Fibroblast of lung (primary cell): ENCODE results near the gene OR12D1. TPM values are rescaled to one million over a fixed set of nuclear protein-coding genes. Genes with fewer than 3 reads are reported as not detected.

Experiments
- DNase-seq, 2 donors: peaks; one replicate each; pipeline versions ENCODE4 v3.0.0 to v3.0.0-alpha.2; 2010; ENCODE audit warnings: low read depth in 2 of 2
- H2AFZ ChIP-seq: 2 replicates; pipeline ENCODE4 v1.5.1; 2012; ENCODE audit warnings: low read length, control low read depth, inconsistent platforms
- H3K27ac ChIP-seq: 2 replicates; pipeline ENCODE4 v1.5.1; 2011; ENCODE audit warnings: low read length, control low read depth; ENCODE audit not compliant: insufficient read depth
- H3K27me3 ChIP-seq: 2 replicates; pipeline ENCODE4 v1.5.1; 2011; ENCODE audit warnings: mild to moderate bottlenecking, low read length; ENCODE audit not compliant: control insufficient read depth, insufficient read depth
- H3K36me3 ChIP-seq: 2 replicates; pipeline ENCODE4 v1.5.1; 2011; ENCODE audit warnings: low read length; ENCODE audit not compliant: control insufficient read depth, insufficient read depth
- H3K4me1 ChIP-seq: 2 replicates; pipeline ENCODE4 v1.5.1; 2011; ENCODE audit warnings: low read length; ENCODE audit not compliant: control insufficient read depth, insufficient read depth; ENCODE audit errors: extremely low read depth
- H3K4me2 ChIP-seq: 2 replicates; pipeline ENCODE4 v1.5.1; 2011; ENCODE audit warnings: low read length, control low read depth; ENCODE audit not compliant: insufficient read depth; ENCODE audit errors: extremely low read depth
- H3K4me3 ChIP-seq, 4 experiments: fragments of 200-600 bp in 1 of 4; sonication (generic) in 1 of 4; replicated peaks in 1 of 4; 2 replicates each; pipeline ENCODE4 v1.5.1; 2011 to 2016; ENCODE audit warnings: low read length in 4 of 4, low read depth in 3 of 4, mild to moderate bottlenecking in 3 of 4, control low read depth in 2 of 4, inconsistent platforms in 1 of 4, mixed read lengths in 1 of 4; ENCODE audit not compliant: insufficient read depth in 1 of 4; ENCODE audit errors: control extremely low read depth in 1 of 4
- H3K79me2 ChIP-seq: 2 replicates; pipeline ENCODE4 v1.5.1; 2012; ENCODE audit warnings: mild to moderate bottlenecking, low read length, inconsistent platforms; ENCODE audit not compliant: control insufficient read depth, insufficient read depth
- H3K9ac ChIP-seq: 2 replicates; pipeline ENCODE4 v1.5.1; 2011; ENCODE audit warnings: mild to moderate bottlenecking, low read length, control low read depth; ENCODE audit not compliant: insufficient read depth
- H3K9me3 ChIP-seq: 2 replicates; pipeline ENCODE4 v1.5.1; 2012; ENCODE audit warnings: low read depth, low read length; ENCODE audit not compliant: control insufficient read depth, insufficient read depth
- H4K20me1 ChIP-seq: 2 replicates; pipeline ENCODE4 v1.5.1; 2011; ENCODE audit warnings: low read length; ENCODE audit not compliant: control insufficient read depth, insufficient read depth; ENCODE audit errors: extremely low read depth
- EZH2 ChIP-seq: IDR thresholded peaks from 2 replicates; pipeline ENCODE4 v1.5.1; 2012; ENCODE audit warnings: low read length, control low read depth, mild to moderate bottlenecking; ENCODE audit errors: missing control alignments
- polyA minus RNA-seq: library from RNA; depleted of rRNA, polyadenylated mRNA; stranded (reverse); fragments of >200 nt; gene quantifications from 2 replicates; pipeline ENCODE4 v1.2.3, GENCODE V29; 2011; ENCODE audit warnings: low replicate concordance
- polyA plus RNA-seq, 2 donors: library from polyadenylated mRNA; depleted of rRNA in 1 of 2; stranded (reverse) in 1 of 2; unstranded in 1 of 2; fragments of >200 nt; gene quantifications; 2 replicates each; pipeline ENCODE4 v1.2.1, GENCODE V29; 2011 to 2012; ENCODE audit warnings: missing spikeins in 1 of 2
- total RNA-seq: library from RNA; depleted of rRNA; stranded (reverse); fragments of >200 nt; gene quantifications from 2 replicates; pipeline ENCODE4 v1.2.1, GENCODE V29; 2014
- TF ChIP-seq, protein P1 (sequence below), 2 donors: IDR thresholded peaks in 1 of 2; conservative IDR thresholded peaks in 1 of 2; 1 replicate in 1 of 2; 2 replicates in 1 of 2; pipeline ENCODE4 v1.5.1; 2011 to 2012; ENCODE audit warnings: low read length in 2 of 2, control low read depth in 1 of 2, inconsistent platforms in 1 of 2, low read depth in 1 of 2, mild to moderate bottlenecking in 1 of 2

The OR12D1 gene
- total RNA-seq (not detected in 2 replicates), polyA plus RNA-seq (not detected in 2 replicates), polyA minus RNA-seq (not detected in 2 replicates)
- not detected in 2 replicates for polyA plus RNA-seq (2012)

GRCh38 chr6:29414588-29414987, at the start of gene OR12D1:
Gene OR12D1, plus strand, starts transcription at chr6:29414928.
- Histone ChIP-seq H3K9ac (no peak within 1 kb of the TSS), H3K27me3 (no peaks in the 10 kb centered on the region), H3K4me3 (no peak within 1 kb of the TSS), H3K4me2 (no peak within 1 kb of the TSS), H3K36me3 (no peaks in the 10 kb centered on the region), H3K4me1 (no peaks in the 10 kb centered on the region), H3K9me3 (no peaks in the 10 kb centered on the region), H2AFZ (no peak within 1 kb of the TSS), H3K27ac (no peak within 1 kb of the TSS), H3K79me2 (no peaks in the 10 kb centered on the region), H4K20me1 (no peaks in the 10 kb centered on the region)
- no peak for DNase-seq
- TF ChIP-seq, protein P1, sequence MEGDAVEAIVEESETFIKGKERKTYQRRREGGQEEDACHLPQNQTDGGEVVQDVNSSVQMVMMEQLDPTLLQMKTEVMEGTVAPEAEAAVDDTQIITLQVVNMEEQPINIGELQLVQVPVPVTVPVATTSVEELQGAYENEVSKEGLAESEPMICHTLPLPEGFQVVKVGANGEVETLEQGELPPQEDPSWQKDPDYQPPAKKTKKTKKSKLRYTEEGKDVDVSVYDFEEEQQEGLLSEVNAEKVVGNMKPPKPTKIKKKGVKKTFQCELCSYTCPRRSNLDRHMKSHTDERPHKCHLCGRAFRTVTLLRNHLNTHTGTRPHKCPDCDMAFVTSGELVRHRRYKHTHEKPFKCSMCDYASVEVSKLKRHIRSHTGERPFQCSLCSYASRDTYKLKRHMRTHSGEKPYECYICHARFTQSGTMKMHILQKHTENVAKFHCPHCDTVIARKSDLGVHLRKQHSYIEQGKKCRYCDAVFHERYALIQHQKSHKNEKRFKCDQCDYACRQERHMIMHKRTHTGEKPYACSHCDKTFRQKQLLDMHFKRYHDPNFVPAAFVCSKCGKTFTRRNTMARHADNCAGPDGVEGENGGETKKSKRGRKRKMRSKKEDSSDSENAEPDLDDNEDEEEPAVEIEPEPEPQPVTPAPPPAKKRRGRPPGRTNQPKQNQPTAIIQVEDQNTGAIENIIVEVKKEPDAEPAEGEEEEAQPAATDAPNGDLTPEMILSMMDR (conservative IDR thresholded peaks at IDR 0.05 in 1 of 2, IDR thresholded peaks at IDR 0.05 in 1 of 2; ENCODE audit: low read depth in 1 of 2, low read length in 2 of 2): no peak
- TF ChIP-seq EZH2: no peak

GRCh38 chr6:29368765-29369164, 46.0 kb upstream of the OR12D1 start, which contains the start of gene OR5V1:
Gene OR5V1, minus strand, starts transcription at chr6:29368865. Its CDS starts 12,670 bp downstream, at chr6:29356195.
- H3K27me3 ChIP-seq: no peaks in the 10 kb centered on the region
- H3K36me3 ChIP-seq: no peaks in the 10 kb centered on the region
- no peaks in the 10 kb centered on the region for H3K79me2 ChIP-seq
- H3K4me2 ChIP-seq: no peak within 1 kb of the TSS
- H2AFZ ChIP-seq: no peak within 1 kb of the TSS
- H3K4me3 ChIP-seq: no peak within 1 kb of the TSS
- no peaks in the 10 kb centered on the region for H3K4me1 ChIP-seq
- H3K9ac ChIP-seq: no peak within 1 kb of the TSS
- no peak for DNase-seq
- no peaks in the 10 kb centered on the region for H3K9me3 ChIP-seq
- H3K27ac ChIP-seq: no peak within 1 kb of the TSS
- TF ChIP-seq, protein P1 (conservative IDR thresholded peaks at IDR 0.05 in 1 of 2, IDR thresholded peaks at IDR 0.05 in 1 of 2; ENCODE audit: low read depth in 1 of 2, low read length in 2 of 2): no peak
- TF ChIP-seq EZH2: no peak
- H4K20me1 ChIP-seq: no peaks in the 10 kb centered on the region

DNA sequence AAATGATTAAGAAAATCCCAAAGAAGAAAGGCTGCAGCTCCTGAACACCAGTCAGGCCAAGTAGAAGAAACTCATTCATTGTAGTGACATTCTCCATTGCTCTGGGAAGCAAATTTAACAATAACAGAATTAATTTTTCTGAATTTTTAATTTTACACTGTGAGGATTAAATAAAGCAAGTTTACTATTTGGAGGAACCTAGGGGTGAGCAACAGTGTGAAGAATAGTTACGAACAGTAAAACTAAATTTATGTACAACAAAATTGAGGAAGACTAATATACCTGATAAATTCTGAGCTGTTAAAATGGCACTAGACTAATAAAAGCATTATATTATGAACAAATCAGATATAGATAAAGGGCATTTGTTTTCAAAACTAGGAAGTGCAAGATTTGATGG, 39.5 kb upstream of the OR12D1 start, which contains the start of gene OR12D3:
Gene OR12D3 (minus strand): TSS at position 101 of the 400 bp plus-strand sequence. CDS start 4 bp downstream, at position 97.
- no peaks in the 10 kb centered on the region for H3K27me3 ChIP-seq

More for the DNA sequence above, 39.5 kb upstream of the OR12D1 start, which contains the start of gene OR12D3:
- TF ChIP-seq, protein P1 (conservative IDR thresholded peaks at IDR 0.05 in 1 of 2, IDR thresholded peaks at IDR 0.05 in 1 of 2; ENCODE audit: low read depth in 1 of 2, low read length in 2 of 2): no peak
- no peak for TF ChIP-seq EZH2
- Histone ChIP-seq H3K79me2 (no peaks in the 10 kb centered on the region), H3K9ac (no peak within 1 kb of the TSS), H4K20me1 (no peaks in the 10 kb centered on the region), H3K4me1 (no peaks in the 10 kb centered on the region), H3K9me3 (no peaks in the 10 kb centered on the region), H3K4me2 (no peak within 1 kb of the TSS), H2AFZ (no peak within 1 kb of the TSS), H3K4me3 (no peak within 1 kb of the TSS), H3K36me3 (no peaks in the 10 kb centered on the region), H3K27ac (no peak within 1 kb of the TSS)
- no peak for DNase-seq
